Measurements from ENCODE around the gene TPST2. TPM values are rescaled to one million over a fixed set of nuclear protein-coding genes. Genes with fewer than 3 reads are reported as not detected.
A peak's percentile ranks its signal among the peaks of the same experiment; 100 is the strongest.

TPST2 gene
- total RNA-seq, 1 experiment from 2014 or later, result 5.8 TPM

- no peak for DNase-seq (ENCODE audit: extremely low read depth, low read depth)
These were observed 81.8 kb downstream of the TPST2 start for GRCh38 chr22:26508148-26508547.

- DNase-seq (ENCODE audit: extremely low read depth, low read depth), result no peak
These were observed 86.2 kb downstream of the TPST2 start for GRCh38 chr22:26503758-26504157.

- DNase-seq (ENCODE audit: extremely low read depth, low read depth), result no peak
These were observed 87.0 kb downstream of the TPST2 start for GRCh38 chr22:26502688-26503561.

- DNase-seq (ENCODE audit: extremely low read depth, low read depth), result no peak
These were observed 87.9 kb downstream of the TPST2 start for GRCh38 chr22:26501996-26502395.

- no peak for DNase-seq (ENCODE audit: extremely low read depth, low read depth)
These were observed 90.7 kb downstream of the TPST2 start for GRCh38 chr22:26499188-26499703.

- no peak for DNase-seq (ENCODE audit: extremely low read depth, low read depth)
These were observed 93.5 kb downstream of the TPST2 start for GRCh38 chr22:26496456-26496855.

- DNase-seq (ENCODE audit: extremely low read depth, low read depth), result no peak
These were observed 95.4 kb downstream of the TPST2 start for GRCh38 chr22:26494506-26494905.

- DNase-seq (ENCODE audit: extremely low read depth, low read depth), result no peak
These were observed 97.7 kb downstream of the TPST2 start for GRCh38 chr22:26492220-26492619.

GRCh38 chr22:26489447-26490036 lies 100.4 kb downstream of the TPST2 start:
- DNase-seq (ENCODE audit: extremely low read depth, low read depth), result no peak

GRCh38 chr22:26487996-26488395 lies 101.9 kb downstream of the TPST2 start:
- DNase-seq (ENCODE audit: extremely low read depth, low read depth), result no peak

GRCh38 chr22:26486394-26486793 lies 103.5 kb downstream of the TPST2 start:
- no peak for DNase-seq (ENCODE audit: extremely low read depth, low read depth)

- no peak for DNase-seq (ENCODE audit: extremely low read depth, low read depth)
These were observed 104.0 kb downstream of the TPST2 start for GRCh38 chr22:26485806-26486390.

- no peak for DNase-seq (ENCODE audit: extremely low read depth, low read depth)
These were observed 104.9 kb downstream of the TPST2 start for GRCh38 chr22:26485013-26485412.

- DNase-seq (ENCODE audit: extremely low read depth, low read depth), result no peak
These were observed 105.6 kb downstream of the TPST2 start for GRCh38 chr22:26484360-26484706.

GRCh38 chr22:26483439-26484359 lies 106.2 kb downstream of the TPST2 start, which contains the start of the genes HPS4 and SRRD:
TSS of gene HPS4 (minus strand) at chr22:26483783. CDS start at chr22:26481762, 2,021 bp downstream.
TSS of gene SRRD (plus strand) at chr22:26483877. CDS start at chr22:26483891, 14 bp downstream.
- DNase-seq (ENCODE audit: extremely low read depth, low read depth), result peak; percentile 71

GRCh38 chr22:26483043-26483438 lies 106.9 kb downstream of the TPST2 start:
- no peak for DNase-seq (ENCODE audit: extremely low read depth, low read depth)

GRCh38 chr22:26482161-26482560 lies 107.8 kb downstream of the TPST2 start:
- no peak for DNase-seq (ENCODE audit: extremely low read depth, low read depth)

GRCh38 chr22:26481694-26482093 lies 108.2 kb downstream of the TPST2 start:
- no peak for DNase-seq (ENCODE audit: extremely low read depth, low read depth)

- no peak for DNase-seq (ENCODE audit: extremely low read depth, low read depth)
These were observed 108.7 kb downstream of the TPST2 start for GRCh38 chr22:26481112-26481693.

GRCh38 chr22:26480611-26480932 lies 109.4 kb downstream of the TPST2 start:
- no peak for DNase-seq (ENCODE audit: extremely low read depth, low read depth)

All from NCI-H460 (cell line).